ENCODE data around the gene CHMP6.

- TF ChIP-seq CTCF (IDR thresholded peaks at IDR 0.05) (no peak), POLR2A (IDR thresholded peaks at IDR 0.05) (no peak), EP300 (IDR thresholded peaks at IDR 0.05) (no peak)
Observed at GRCh38 chr17:81029859-81030258, 38.2 kb downstream of the CHMP6 start.

Data from tibial nerve (tissue), 4 donors.